Stimulated activated CD4-positive, alpha-beta T cell treated with anti-CD3 and anti-CD28 coated beads, Interleukin-4, amount 100 ng/mL, for 48 hours (primary cell): Measurements from ENCODE around the gene HDLBP.
"Not testable (repeated sequence)": the region's sequence is repeated elsewhere in the genome, so short reads cannot be mapped to it uniquely, and the experiment has no call there.

Experiments used
- DNase-seq, 2 donors: peaks; one replicate each; pipeline ENCODE4 v3.0.0-alpha.2; 2020; ENCODE audit warnings: low read depth in 2 of 2

The HDLBP gene

DNA sequence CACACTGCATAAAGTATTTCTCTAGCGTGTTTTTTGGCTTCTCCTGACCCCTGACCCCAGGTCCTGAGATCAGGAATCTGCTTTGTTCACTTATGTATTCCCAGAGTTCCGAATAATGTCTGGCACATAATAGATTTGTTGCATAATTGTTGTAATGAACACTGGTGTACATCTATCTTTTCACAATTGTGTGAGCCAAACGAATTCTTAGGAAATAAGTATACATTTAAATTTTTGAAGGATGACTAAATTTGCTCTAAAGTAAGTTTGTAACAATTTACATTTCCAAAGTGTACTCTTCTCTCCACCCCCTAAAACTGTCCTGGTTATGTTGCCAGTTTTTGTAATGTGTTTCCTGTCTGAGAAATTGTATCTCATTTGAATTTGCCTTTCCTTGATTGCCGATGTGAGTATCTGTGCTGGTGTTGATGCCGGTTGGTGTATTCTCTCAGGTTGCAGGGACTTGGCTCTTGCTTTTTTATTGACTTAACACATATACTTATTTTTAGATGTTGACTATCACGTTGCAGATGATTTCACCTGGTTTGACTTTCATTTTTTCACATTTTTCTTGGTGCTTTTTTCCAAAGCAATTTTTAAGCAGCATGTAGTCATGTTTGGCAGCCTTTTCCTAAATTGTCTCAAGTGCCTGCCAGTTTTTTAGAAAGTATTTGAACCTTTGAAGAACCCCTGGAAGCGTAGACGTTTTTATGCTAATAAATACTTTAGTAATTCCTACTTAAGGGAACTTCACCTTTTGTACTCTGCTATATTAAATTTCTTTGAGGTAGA lies 24.6 kb upstream of the HDLBP start:
- no peak for DNase-seq

DNA sequence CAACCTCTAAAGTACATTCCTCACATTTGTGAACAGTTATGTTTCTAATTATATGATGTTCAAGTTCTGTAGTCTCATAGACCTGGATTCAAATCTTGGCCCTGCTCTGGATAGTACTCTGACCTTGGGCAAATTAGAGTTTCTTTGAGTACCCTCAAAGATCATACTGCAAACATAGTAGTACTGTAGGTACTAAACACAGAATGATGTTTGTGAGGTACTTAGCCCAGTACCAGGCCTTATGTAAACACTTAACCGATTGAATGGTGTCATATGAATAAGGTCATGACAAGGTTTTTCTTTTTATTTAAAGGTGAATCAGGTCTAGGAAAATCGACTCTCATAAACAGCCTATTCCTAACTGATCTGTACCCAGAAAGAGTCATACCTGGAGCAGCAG lies 19.3 kb upstream of the HDLBP start:
- no peak for DNase-seq

DNA sequence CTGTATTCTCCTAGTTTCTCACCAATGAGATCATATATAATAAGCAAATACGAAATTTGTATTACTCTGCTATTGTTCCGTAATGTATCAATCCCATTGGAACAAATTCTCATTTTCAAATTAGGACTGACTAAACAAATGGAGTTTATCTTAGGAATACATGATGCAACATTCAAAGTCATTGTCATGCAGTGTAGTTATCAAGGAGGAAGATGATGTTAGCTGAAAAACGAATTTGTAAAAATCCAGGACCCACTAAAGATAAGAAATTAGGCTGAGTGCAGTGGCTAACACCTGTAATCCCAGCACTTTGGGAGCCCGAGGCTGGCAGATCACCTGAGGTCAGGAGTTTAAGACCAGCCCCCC lies 15.1 kb upstream of the HDLBP start:
- no peak for DNase-seq

DNA sequence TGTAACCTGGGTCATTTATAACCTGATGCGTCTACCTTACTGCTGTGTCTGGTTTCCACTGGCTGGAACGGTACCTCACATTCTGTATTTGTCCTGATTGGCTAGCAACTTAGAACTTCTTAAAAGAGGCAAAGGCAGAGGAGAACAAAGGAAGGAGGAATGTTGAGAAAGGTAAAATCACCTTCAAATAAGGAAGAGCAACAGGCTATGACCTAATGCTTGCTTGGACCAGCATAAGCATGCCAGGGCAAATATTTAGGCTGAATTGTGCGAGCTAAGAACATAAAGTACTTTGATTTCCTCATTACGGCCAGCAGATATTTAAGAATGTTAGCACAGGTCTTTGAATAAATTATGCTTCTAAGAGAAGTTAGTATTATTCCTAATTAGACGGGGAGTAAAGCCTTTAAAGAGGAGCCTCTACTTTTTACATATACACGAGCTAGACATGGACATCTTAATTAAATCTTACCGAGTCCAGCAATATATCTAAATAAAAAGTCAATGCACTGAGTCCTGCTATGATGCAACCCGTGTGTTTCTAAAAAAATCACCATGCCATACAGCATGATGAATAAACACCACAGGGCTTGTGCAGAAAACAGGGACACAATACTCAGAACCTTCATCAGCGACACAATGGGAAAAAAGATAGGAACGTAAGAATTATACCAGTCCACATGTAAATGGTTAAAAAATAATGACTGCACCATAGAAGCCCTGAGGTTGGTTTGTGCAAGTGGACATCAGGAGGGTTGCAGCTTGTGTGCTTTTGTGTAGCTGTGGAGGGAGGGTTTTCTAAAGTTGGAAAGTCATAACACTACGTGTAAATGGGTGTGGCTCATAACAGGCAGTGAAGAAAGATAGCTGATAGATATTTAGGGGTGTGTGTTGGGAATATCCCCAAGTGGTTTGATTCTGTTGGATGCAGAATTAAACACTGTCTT lies 14.5 kb upstream of the HDLBP start:
- DNase-seq, result no peak

DNA sequence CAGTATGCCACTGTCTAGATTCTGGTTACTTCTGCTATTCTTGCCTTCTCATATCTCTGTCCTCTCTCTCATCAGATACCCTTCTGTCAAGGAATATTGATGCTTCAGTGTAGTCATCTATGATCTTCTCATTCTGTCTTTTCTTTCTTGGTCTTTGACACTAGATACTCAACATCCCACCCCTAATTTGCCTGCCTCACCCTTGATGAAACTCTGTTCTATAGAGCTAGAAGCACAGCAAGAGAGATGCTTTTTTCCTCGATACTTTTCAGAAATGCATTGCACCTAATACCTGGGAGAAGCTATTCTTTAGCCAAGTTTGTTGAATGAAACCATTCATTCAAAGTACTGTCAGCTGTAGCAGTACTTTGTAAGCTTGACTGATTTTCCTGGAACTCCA lies 9.8 kb upstream of the HDLBP start:
- DNase-seq, result no peak

DNA sequence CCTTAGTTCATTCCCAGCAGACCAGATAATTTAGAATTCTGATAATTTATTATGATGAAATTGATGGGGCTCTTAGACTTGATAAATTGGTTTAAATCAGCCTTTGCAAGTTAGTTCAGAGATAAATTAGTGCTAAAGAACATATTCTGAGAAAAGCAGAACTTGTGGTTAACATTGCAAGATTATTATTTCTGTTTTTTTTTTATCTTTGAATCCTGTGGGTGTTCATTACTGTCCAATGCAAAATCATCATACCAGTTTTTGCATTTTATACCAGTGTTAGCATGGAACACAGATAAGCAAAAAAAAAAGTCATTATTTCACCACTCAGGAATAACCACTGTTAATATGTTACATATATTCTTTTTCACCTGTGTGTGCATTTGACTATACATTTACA lies 9.3 kb upstream of the HDLBP start:
- DNase-seq, result no peak

DNA sequence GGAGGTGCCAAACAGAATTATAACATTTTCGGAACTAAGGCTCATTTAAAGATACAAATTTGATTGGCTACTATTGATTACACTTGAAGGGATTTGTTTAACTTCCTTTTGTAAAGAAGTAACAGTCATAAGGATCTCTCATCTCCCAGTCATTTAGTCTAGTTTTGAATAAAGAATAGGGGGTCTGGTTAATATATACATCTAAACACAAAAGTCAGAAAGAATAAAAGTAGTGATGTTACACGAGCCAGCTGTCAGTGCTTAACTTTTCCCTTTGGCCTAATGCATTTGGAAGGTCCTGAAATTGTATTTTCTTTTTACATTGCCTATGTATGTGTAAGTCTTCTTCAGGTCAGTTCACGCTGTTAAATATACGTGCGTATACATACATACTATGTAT lies 8.3 kb upstream of the HDLBP start:
- no peak for DNase-seq

DNA sequence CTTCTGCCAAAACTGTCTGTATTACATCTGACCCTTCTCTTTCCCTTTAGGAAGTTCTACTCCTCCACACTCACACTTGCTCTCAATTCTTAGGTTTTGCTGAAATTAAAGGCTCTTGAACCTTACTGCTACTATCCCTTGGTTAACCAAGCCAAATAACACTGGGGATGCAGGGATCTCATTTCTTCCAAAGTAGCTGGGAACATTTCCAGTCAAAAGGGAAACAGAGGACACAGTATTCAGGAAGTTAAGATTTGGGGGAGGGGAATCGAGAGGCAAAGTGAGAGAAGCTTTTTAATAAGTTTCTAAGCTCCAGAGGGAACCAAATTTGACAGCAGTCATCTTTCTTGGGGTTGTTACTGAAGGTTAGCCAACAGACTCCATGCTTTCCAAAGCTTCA lies 6.4 kb upstream of the HDLBP start:
- no peak for DNase-seq

DNA sequence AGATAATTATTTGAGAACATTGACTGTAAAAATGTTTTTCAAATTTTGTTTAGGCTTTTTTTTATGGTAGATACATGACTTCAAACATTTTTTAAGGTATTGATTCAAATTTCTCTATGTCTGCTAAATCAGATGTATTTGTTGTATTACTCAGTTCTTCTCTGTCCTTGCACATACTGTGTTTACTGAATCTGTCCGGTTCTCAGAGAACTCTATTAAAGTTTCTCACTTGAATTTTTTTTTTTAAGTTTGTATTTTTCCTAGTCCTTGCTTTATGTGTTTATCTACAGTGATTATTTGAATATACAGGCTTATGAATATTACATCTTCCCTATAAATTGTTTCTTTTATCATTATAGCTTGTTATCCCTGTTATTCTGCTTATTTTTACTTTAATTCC lies 5.6 kb upstream of the HDLBP start:
- no peak for DNase-seq

DNA sequence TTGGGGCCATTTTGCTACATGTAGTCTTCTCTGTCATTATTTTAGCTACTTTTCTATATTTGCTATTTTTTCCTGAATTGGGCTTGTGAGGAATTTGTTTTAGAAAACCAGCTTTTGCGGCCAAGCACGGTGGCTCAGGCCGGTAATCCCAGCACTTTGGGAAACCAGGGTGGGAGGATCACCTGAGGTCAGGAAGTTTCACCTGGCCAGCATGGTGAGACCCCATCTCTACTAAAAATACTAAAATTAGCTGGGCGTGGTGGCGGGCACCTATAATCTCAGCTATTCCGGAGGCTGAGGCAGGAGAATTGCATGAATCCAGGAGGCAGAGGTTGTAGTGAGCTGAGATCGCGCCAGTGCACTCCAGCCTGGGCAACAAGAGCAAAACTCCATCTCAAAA lies 4.9 kb upstream of the HDLBP start:
- DNase-seq, result no peak

DNA sequence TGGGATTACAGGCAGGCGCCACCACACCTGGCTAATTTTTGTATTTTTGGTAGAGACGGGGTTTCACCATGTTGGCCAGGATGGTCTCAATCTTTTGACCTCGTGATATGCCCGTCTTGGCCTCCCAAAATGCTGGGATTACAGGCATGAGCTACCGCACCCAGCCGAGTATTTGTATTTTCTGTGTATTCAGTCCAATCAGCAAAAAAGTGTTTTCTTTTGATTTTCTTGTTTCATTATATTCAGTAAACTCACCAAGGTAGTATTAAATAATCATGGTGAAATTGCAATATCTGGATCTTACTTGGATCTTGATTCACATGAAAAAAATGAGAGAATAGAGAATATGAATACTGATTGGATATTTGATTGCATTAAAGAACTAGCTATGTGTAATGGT lies 3.4 kb upstream of the HDLBP start:
- DNase-seq, result not testable (repeated sequence)

DNA sequence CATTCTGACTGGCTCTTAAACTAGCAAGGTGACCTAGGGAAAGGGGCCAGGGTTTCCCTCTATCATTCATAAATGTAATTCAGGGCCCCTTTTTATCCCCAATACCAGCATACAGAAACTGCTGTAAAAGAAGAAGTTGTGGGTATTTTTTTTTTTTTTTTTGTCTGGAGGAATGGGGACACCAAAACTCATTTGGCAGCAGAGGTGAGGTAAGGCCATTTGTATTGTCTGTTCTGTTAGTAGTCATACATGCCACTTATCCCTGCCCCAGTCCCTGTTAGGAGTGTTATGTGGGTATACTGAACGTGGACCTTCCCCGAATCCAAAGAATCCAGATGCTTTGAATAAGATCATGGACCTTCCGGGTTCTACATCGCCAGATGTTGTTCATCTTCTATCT lies 1.9 kb upstream of the HDLBP start:
- no peak for DNase-seq

DNA sequence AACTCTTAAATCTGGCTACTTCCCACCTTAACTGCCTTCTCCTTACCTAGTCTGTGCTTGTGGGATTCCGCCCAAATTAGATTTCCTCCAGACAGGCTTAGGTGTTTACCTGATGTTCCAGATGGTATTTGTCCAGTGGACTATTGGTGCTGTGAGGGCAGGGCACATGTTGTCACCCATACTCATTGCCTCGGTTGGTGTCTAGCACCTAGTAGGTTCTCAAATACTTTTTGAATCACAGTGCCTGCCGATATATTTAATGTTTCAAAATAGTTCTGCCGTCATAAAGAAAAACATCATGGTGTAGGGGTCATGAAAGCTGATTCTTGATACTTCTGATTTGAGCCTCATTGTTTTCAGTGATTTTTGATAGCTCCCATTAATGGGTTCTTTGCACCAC lies 1.4 kb upstream of the HDLBP start:
- no peak for DNase-seq

DNA sequence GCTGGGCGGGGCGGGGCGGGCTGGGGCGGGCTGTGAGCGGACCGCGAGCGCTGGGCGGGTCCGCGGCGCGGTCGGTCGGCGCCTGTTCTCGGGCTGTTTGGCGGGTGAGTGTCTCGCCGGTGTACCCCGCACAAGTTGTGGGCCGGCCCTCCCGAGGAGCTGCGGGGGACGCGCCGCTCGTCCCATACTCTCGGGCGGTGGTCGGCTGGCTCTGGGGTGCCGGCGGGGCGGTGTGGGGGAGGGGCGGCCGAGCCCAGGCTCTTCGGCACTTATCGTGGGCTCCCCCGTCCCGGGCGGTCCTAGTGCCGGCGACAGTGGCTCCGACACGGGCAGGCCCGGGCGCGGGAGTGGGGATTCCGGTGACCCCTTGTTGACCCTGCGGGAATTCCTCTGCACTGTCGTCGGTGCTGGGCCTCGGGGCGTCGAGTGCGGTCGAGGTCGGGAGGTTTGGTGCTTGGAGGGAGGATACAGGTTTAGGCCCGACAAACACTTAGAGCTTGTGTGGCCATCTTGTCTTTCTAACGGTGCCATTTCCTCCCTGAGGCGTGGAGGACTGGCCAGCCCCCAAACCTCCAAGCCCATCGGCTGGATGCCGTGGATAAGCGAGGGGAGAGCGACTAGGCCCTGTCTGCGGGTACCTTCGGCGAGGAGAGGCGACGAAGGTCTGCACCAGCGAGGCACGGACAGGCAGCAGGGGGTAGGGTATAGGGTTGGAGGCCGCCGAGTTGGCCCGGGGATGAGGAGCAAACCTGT lies 583 bp upstream of the HDLBP start, which contains the start of gene SEPTIN2:
Gene SEPTIN2 (plus strand): TSS at position 47 of the 753 bp plus-strand sequence. CDS start 8,308 bp downstream, outside the sequence.
- peak; percentile 66 to 72 for DNase-seq

DNA sequence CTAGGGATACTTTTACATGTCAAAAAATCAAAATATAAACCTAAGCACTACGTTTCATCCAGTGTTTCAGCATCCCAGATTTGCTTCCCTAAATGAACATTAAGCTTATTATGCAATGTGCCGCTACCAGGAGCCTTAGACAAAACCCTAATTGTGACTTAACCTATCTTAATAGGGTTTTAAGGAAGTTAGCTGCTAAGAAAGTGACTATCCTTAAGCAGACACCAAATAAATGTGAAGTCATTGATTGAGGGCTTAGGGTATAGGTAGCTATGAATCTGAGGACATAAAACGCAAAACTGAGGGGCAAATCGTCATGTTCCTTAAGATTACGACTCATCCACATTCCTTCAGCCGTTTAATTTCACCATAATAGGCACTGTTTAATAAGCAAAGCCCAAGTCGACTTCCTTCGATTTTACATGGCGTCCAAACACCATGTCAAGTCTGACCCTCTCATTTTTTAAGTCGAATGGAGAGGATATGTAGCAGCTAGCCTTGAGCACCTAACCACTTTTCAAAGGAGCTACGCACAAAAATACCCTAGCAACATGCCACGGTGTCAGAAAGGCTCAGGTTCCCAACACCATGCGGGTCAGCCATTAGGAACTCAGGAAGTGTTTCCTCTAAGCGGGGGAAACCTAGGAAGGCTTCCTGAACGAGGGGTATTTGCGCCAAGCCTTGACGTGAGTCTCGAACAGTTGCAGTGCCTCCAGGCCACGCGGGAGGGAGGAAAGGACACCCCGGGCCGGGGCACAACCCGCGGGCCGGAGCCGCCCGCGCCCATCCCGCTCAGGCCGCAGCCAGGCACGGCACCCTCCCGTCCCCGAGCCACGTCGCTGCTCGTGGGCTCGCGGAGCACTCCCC lies 1.0 kb downstream of the HDLBP start:
- no peak for DNase-seq

DNA sequence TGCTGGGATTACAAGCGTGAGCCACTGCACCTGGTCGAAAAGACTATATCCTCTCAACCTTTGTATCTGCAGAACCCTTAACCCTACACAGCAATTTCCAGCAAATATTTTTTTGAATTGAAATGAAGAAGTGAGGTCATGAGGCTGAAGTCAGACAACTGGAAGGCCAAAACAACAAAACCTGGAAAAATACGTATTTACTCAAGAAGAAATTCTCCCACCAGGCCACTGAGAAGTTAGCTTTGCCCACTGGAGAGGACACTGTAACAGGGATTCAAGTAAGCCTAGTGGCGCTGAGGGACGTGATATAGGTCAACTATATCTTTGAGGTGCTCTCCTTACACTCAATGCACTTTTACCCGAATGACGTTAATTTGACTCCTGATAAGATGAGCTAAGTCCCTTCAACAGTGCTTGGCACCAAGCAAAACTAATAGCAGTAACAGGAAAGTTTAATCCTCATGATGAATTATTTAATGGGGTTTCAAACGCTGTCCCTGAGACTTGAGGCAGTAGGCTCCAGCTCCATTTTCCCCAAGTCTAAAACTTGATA lies 1.9 kb downstream of the HDLBP start:
- no peak for DNase-seq

DNA sequence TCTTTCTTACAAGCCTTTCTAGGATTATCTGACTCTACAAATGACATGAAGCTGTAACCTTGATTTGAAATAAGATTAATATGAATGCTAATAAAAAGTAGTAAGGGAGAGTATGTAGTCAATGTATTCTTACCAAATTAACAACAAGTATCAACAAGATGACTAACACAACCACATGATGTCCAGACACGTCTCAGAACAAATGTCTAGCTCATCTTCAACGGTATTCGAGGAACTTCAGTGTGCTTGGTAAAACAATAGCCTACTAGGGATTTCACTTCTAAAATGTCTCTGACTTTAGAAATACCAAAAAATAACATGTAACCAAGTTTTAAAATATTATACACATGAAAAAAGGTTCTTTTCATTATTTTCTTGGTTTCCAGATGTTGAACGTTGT lies 3.4 kb downstream of the HDLBP start:
- no peak for DNase-seq

DNA sequence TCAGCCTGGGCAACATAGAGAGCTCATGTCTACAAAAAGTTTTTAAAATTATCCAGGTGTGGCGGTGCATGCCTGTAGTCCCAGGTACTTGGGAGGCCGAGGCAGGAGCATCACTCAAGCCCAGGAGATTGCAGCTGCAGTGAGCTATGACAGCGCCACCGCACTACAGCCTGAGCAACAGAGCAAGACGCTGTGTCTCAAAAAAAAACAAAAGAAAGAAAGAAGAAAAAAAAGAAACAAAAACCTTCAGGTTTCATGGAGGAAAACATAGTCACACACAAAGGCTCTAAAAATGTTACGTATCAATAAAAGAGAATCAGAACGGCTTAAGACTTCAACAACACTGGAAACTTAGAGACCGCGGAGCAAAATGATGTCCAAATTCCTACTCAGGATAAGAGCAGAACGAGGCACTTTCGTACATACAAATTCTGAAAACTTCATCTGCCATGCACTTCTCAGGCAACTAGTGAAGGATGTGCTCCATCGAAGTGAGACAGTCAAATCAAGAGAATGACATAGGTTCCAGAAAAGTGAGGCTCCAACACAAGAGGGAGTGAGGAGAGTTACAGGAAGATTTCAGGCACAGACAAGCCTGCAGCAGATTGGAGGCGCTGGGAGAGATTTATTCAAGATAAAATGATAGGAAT lies 4.4 kb downstream of the HDLBP start:
- DNase-seq, result no peak

DNA sequence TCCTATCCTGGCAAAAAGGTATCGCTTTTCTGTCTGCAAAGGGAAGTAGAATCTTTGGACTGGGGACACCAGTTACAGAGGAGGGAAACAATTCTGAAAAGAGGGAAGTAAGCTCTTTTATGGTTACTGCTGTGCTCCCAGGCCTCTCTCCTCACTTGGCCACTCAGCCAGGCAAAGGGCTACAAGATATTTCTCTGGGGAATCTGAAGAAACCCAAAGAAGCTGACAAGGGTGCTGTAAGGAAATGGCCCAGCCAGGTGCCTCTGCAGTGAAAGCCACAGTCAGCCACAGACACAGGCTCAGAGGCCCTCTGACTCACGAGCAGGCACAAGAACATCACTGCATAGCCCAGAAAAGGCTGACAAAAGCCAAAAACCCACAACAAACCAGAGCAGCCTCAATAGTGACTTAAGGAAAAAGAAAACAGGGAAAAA lies 5.8 kb downstream of the HDLBP start:
- peak; percentile 36 to 59 for DNase-seq

DNA sequence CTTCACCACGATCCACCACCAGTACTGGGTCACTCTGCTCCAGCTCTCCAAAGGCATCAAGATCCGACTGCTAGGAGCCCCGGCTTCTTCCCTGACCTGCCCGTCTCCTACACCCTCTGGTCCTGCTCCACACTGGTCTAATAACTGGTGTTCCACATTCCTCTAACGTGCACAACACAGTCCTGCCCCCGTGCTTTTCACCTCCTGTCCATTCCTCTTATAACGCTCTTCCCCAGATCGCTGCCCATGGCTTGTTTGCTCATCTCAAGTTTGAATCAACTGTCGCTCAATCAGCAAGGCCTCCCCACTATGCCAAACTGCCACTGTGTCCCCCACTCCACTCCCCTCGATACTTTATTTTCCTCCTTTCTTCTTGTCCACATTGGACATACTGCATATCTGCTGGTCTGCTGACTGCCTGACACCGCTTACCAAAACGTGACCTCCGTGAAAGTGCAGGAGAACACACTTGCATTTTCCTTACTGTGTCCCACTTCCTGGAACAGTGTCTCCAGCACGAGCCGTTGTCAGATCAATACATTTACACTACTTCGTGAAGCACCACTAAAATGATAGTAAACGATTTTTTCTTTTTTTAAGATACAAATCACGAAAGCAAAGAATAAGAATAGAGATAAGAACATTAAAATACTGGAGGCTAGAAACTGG lies 6.5 kb downstream of the HDLBP start:
- DNase-seq, result no peak
